ENCODE results near the gene FTO. TPM values are rescaled to one million over a fixed set of nuclear protein-coding genes. Genes with fewer than 3 reads are reported as not detected.

The FTO gene
- polyA plus RNA-seq, 3 donors = 16.8 to 51.0 (median 37.7) TPM

- no CpG with 5 or more reads among the region's 6 CpGs for WGBS (ENCODE audit: insufficient coverage)
- intact Hi-C loops (cut with micrococcal nuclease) = no loop called here
- peak overlapping the region in 1 of 7 donors; percentile 24 for H3K27ac Mint-ChIP-seq
Observed at GRCh38 chr16:54159490-54160080, 455.6 kb downstream of the FTO start.

GRCh38 chr16:54160252-54160860 is 456.4 kb downstream of the FTO start:
- no peaks in the 10 kb centered on the region for H3K79me2 ChIP-seq (ENCODE audit: insufficient read depth, low read length)
- H3K27me3 Mint-ChIP-seq (ENCODE audit: low read depth in 3 of 3) = peaks cover 0 to 2% (median 2%) of the 10 kb centered on the region in 3 donors
- intact Hi-C loops (cut with micrococcal nuclease) = no loop called here
- no peaks in the 10 kb centered on the region for H4K20me1 ChIP-seq (ENCODE audit: insufficient read depth, low read length)
- H3K4me3 Mint-ChIP-seq = no peak overlapping the region
- H3K27ac Mint-ChIP-seq = no peak overlapping the region
- H3K27ac ChIP-seq (ENCODE audit: low read depth in 1 of 2, low read length in 2 of 2) = no peak overlapping the region
- WGBS (ENCODE audit: insufficient coverage) = 90% methylated on average over 4 of the region's 7 CpGs
- DNase-seq = no peak
- H3K9ac ChIP-seq (ENCODE audit: insufficient read depth, low read length, poor library complexity, severe bottlenecking) = no peak overlapping the region
- H3K4me2 ChIP-seq (replicated peaks; ENCODE audit: extremely low read depth, low read length, poor library complexity, severe bottlenecking) = no peak overlapping the region
- H3K9me3 ChIP-seq (replicated peaks in 1 of 2; ENCODE audit: control insufficient read depth in 1 of 2, insufficient read depth in 1 of 2, low read length in 2 of 2) = peaks cover 8 to 13% of the 10 kb centered on the region in 2 donors
- no peak for TF ChIP-seq CTCF (IDR thresholded peaks at IDR 0.05)
- peaks cover 5 to 14% (median 10%) of the 10 kb centered on the region in 7 donors for H3K9me3 Mint-ChIP-seq
- H3K4me3 ChIP-seq (replicated peaks in 1 of 3; ENCODE audit: low read depth in 2 of 3, low read length in 3 of 3) = no peak overlapping the region
- H3K36me3 Mint-ChIP-seq = no peaks in the 10 kb centered on the region
- H3K4me1 ChIP-seq (ENCODE audit: control insufficient read depth in 1 of 2, insufficient read depth in 2 of 2, low read length in 2 of 2) = no peaks in the 10 kb centered on the region
- no peak overlapping the region for H2AFZ ChIP-seq (ENCODE audit: insufficient read depth, low read depth, low read length, poor library complexity, severe bottlenecking)
- H3K36me3 ChIP-seq (replicated peaks in 1 of 2; ENCODE audit: control insufficient read depth in 1 of 2, insufficient read depth in 2 of 2, low read length in 2 of 2) = no peaks in the 10 kb centered on the region
- no peaks in the 10 kb centered on the region for H3K4me1 Mint-ChIP-seq
- H3K27me3 ChIP-seq (ENCODE audit: control insufficient read depth in 2 of 2, insufficient read depth in 2 of 2, low read length in 2 of 2) = no peaks in the 10 kb centered on the region

More at GRCh38 chr16:54159490-54160080, 455.6 kb downstream of the FTO start:
- Mint-ChIP-seq H3K4me3 (no peak overlapping the region), H3K4me1 (no peaks in the 10 kb centered on the region), H3K36me3 (no peaks in the 10 kb centered on the region), H3K27me3 (ENCODE audit: low read depth in 3 of 3) (peaks cover 0 to 2% (median 2%) of the 10 kb centered on the region in 3 donors), H3K9me3 (peaks cover 12 to 20% (median 16%) of the 10 kb centered on the region in 7 donors)
- no peak for TF ChIP-seq CTCF (IDR thresholded peaks at IDR 0.05)
- H3K27me3 ChIP-seq (ENCODE audit: control insufficient read depth in 2 of 2, insufficient read depth in 2 of 2, low read length in 2 of 2) = no peaks in the 10 kb centered on the region
- no peak overlapping the region for H3K4me2 ChIP-seq (replicated peaks; ENCODE audit: extremely low read depth, low read length, poor library complexity, severe bottlenecking)
- no peak for DNase-seq
- H3K79me2 ChIP-seq (ENCODE audit: insufficient read depth, low read length) = no peaks in the 10 kb centered on the region
- no peaks in the 10 kb centered on the region for H3K36me3 ChIP-seq (replicated peaks in 1 of 2; ENCODE audit: control insufficient read depth in 1 of 2, insufficient read depth in 2 of 2, low read length in 2 of 2)
- no peak overlapping the region for H3K27ac ChIP-seq (ENCODE audit: low read depth in 1 of 2, low read length in 2 of 2)
- peaks cover 11 to 20% of the 10 kb centered on the region in 2 donors for H3K9me3 ChIP-seq (replicated peaks in 1 of 2; ENCODE audit: control insufficient read depth in 1 of 2, insufficient read depth in 1 of 2, low read length in 2 of 2)
- no peak overlapping the region for H2AFZ ChIP-seq (ENCODE audit: insufficient read depth, low read depth, low read length, poor library complexity, severe bottlenecking)
- H3K4me3 ChIP-seq (replicated peaks in 1 of 3; ENCODE audit: low read depth in 2 of 3, low read length in 3 of 3) = no peak overlapping the region
- no peaks in the 10 kb centered on the region for H3K4me1 ChIP-seq (ENCODE audit: control insufficient read depth in 1 of 2, insufficient read depth in 2 of 2, low read length in 2 of 2)
- H3K9ac ChIP-seq (ENCODE audit: insufficient read depth, low read length, poor library complexity, severe bottlenecking) = no peak overlapping the region
- H4K20me1 ChIP-seq (ENCODE audit: insufficient read depth, low read length) = no peaks in the 10 kb centered on the region

All from CD14-positive monocyte (primary cell).